ENCODE data around the gene PYDC1. TPM values are rescaled to one million over a fixed set of nuclear protein-coding genes. Genes with fewer than 3 reads are reported as not detected.

The PYDC1 gene
- total and polyA plus RNA-seq, 2 of the 13 experiments (the other 11 are each of a cell fraction or from before 2014, with no cell fraction given): not detected

- TF ChIP-seq, protein P1, sequence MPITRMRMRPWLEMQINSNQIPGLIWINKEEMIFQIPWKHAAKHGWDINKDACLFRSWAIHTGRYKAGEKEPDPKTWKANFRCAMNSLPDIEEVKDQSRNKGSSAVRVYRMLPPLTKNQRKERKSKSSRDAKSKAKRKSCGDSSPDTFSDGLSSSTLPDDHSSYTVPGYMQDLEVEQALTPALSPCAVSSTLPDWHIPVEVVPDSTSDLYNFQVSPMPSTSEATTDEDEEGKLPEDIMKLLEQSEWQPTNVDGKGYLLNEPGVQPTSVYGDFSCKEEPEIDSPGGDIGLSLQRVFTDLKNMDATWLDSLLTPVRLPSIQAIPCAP (CRISPR knock-in tag; IDR thresholded peaks at IDR 0.05; ENCODE audit: low read depth): peak; percentile 88; the same call in 1 of the 2 replicates
- TF ChIP-seq PHF8 (CRISPR knock-in tag; IDR thresholded peaks at IDR 0.05) (peak; percentile 96), ZNF761 (CRISPR knock-in tag; conservative IDR thresholded peaks at IDR 0.05) (peak; percentile 90), NPAS2 (CRISPR knock-in tag; IDR thresholded peaks at IDR 0.05; ENCODE audit: borderline replicate concordance) (no peak), AKAP8 (CRISPR knock-in tag; IDR thresholded peaks at IDR 0.05) (peak; percentile 71), POGZ (CRISPR knock-in tag; IDR thresholded peaks at IDR 0.05) (peak; percentile 69), IRF2 (CRISPR knock-in tag; IDR thresholded peaks at IDR 0.05) (no peak; the same call in 1 of the 2 replicates), ZNF24 (IDR thresholded peaks at IDR 0.05) (0 out of 2 replicates have a peak, but pooled peaks have one; percentile 51), ZNF816 (CRISPR knock-in tag; IDR thresholded peaks at IDR 0.05; ENCODE audit: borderline replicate concordance) (peak; percentile 86), ZNF547 (CRISPR knock-in tag; IDR thresholded peaks at IDR 0.05) (peak; percentile 97; the same call in 1 of the 2 replicates), ZSCAN25 (CRISPR knock-in tag; IDR thresholded peaks at IDR 0.05) (peak; percentile 90), NFIB (CRISPR knock-in tag; IDR thresholded peaks at IDR 0.05; ENCODE audit: borderline replicate concordance) (no peak), ZKSCAN1 (IDR thresholded peaks at IDR 0.05; ENCODE audit: low read length) (peak; percentile 2; the same call in 1 of the 2 replicates), ZNF225 (CRISPR knock-in tag; IDR thresholded peaks at IDR 0.05) (peak; percentile 89; the same call in 1 of the 2 replicates), PAX8 (CRISPR knock-in tag; IDR thresholded peaks at IDR 0.05; ENCODE audit: borderline replicate concordance) (peak; percentile 94; the same call in 1 of the 2 replicates), ZNF142 (CRISPR knock-in tag; IDR thresholded peaks at IDR 0.05) (peak; percentile 34)
- TF ChIP-seq, protein P2, sequence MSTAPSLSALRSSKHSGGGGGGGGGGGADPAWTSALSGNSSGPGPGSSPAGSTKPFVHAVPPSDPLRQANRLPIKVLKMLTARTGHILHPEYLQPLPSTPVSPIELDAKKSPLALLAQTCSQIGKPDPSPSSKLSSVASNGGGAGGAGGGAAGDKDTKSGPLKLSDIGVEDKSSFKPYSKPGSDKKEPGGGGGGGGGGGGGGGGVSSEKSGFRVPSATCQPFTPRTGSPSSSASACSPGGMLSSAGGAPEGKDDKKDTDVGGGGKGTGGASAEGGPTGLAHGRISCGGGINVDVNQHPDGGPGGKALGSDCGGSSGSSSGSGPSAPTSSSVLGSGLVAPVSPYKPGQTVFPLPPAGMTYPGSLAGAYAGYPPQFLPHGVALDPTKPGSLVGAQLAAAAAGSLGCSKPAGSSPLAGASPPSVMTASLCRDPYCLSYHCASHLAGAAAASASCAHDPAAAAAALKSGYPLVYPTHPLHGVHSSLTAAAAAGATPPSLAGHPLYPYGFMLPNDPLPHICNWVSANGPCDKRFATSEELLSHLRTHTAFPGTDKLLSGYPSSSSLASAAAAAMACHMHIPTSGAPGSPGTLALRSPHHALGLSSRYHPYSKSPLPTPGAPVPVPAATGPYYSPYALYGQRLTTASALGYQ (CRISPR knock-in tag; IDR thresholded peaks at IDR 0.05): peak; percentile 84
- TF ChIP-seq, protein P3, sequence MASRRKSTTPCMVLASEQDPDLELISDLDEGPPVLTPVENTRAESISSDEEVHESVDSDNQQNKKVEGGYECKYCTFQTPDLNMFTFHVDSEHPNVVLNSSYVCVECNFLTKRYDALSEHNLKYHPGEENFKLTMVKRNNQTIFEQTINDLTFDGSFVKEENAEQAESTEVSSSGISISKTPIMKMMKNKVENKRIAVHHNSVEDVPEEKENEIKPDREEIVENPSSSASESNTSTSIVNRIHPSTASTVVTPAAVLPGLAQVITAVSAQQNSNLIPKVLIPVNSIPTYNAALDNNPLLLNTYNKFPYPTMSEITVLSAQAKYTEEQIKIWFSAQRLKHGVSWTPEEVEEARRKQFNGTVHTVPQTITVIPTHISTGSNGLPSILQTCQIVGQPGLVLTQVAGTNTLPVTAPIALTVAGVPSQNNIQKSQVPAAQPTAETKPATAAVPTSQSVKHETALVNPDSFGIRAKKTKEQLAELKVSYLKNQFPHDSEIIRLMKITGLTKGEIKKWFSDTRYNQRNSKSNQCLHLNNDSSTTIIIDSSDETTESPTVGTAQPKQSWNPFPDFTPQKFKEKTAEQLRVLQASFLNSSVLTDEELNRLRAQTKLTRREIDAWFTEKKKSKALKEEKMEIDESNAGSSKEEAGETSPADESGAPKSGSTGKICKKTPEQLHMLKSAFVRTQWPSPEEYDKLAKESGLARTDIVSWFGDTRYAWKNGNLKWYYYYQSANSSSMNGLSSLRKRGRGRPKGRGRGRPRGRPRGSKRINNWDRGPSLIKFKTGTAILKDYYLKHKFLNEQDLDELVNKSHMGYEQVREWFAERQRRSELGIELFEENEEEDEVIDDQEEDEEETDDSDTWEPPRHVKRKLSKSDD (CRISPR knock-in tag; IDR thresholded peaks at IDR 0.05; ENCODE audit: low read depth): no peak
These were observed 37.0 kb downstream of the PYDC1 start, which contains the start of gene FUS (continued) for GRCh38 chr16:31179747-31180459.

All from HepG2 (cell line).